Kasumi-1 (cell line): Measurements from ENCODE around the gene CRADD.
"Not testable (repeated sequence)": the region's sequence is repeated elsewhere in the genome, so short reads cannot be mapped to it uniquely, and the experiment has no call there.

Experiments
- DNase-seq, 2 experiments: peaks; one replicate each; lab custom pipeline; 2025; lab: John Stamatoyannopoulos, UW

Gene CRADD

DNA sequence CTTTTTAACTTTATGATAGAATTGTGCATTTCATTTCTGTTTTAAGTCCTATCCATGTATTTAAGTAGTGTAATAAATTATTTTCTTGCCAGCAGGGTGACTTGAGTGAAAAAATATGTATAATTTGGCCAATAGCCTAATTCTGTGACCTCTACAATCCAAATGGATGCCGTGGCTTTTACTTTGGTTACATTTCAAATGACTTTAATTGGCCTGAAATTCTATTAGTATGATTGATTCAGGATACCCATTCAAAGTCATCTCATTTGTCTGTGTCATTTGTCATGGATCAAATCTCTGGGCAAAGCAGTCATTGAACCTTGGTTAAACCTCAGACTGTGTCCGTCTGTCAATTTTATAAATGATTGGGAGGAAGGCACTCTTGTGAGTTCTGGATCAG is 29.6 kb downstream of the CRADD start:
- DNase-seq, result no peak

DNA sequence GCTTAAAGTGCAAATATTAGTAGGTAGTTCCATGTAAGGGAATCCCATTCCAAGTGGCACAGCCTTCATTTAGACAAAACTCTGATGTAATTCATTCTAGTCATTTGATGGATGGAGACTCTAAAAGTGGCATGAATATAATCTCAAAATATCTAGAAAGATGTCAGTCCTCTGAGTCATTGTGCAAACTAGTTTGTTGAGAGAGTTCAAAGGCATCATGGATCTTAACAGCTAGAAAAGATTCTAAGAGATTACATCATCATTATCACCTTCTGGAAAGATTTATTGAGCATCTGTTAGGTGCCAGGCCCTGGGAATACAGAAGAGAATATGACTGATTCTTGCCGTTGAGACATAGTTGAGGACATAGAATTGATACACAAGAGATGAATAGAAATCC is 30.7 kb downstream of the CRADD start:
- DNase-seq, result no peak

DNA sequence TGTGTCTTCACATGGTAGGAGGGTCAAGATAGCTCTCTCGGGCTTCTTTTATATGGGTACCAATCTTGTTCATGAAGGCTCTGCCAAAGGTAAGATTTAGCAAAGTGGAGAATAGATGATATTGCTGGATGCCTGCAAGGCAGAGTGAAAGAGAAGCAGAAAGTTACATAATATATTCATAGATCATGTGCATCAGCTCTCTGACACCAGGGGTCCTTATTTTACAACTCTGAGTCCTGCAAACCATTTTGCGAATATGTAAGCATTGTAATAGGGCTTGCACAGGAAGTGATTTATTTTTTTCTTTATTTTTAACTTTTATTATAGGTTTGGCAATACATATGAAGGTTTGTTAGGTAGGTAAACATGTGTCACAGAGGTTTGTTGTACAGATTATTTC is 31.8 kb downstream of the CRADD start:
- no peak for DNase-seq

- no peak for DNase-seq
Measured at GRCh38 chr12:93709386-93709785, 32.2 kb downstream of the CRADD start.

GRCh38 chr12:93710574-93710926 is 33.4 kb downstream of the CRADD start:
- DNase-seq, result no peak

DNA sequence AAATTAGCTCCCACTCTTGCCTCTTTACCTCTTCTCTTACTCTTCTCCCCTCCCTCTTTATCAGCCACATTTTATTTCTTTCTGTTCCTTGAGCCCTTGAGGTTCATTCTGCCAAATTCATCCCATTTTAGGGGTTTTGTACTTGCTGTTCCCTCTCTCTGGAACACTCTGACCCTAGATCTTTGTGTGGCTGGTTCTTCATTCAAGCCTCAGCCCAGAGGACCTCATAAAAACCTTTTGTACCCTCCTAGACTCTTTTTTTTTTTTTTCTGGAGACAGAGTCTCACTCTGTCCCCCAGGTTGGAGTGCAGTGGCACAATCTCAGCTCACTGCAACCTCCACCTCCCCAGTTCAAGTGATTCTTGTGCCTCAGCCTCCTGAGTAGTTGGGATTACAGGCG is 34.3 kb downstream of the CRADD start:
- DNase-seq, result not testable (repeated sequence)

- DNase-seq, result no peak
Measured at GRCh38 chr12:93712200-93712599, 35.0 kb downstream of the CRADD start.

DNA sequence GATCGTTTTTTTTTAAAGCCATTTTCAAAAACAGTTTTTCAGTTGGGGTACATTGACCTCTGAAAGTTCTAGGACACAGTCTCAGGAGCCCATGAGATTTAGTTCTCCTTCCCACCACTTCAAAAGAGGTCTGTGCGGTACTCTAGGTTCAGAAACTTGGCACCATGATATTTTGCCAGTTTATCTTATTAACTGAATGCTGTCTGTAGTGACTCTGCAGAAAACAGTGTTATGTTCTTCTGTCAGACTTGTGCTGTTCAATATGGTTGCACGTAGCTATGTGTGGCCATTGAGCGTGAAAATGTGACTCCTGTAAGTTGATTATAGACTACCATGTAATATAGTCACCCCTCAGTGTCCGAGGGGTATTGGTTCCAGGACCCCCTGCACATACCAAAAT is 35.9 kb downstream of the CRADD start:
- DNase-seq, result no peak

DNA sequence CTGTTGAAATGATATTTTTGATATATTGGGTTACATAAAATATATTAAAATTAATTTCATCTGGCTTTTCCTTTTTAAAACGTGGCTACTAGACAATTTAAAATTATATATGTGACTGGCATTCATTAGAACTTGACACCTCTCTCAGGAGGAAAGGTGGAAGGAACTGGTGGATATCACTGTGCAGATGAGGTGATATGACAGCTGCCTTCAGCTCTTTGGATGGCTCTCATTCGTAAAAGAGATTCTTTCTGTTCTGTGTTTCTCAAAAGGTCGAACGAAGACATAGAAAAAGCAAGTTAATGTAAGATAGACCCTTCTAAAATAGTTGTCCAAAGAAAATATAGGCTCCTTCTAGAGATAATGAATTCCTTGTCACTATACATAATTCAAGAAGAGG is 36.6 kb downstream of the CRADD start:
- DNase-seq, result no peak

DNA sequence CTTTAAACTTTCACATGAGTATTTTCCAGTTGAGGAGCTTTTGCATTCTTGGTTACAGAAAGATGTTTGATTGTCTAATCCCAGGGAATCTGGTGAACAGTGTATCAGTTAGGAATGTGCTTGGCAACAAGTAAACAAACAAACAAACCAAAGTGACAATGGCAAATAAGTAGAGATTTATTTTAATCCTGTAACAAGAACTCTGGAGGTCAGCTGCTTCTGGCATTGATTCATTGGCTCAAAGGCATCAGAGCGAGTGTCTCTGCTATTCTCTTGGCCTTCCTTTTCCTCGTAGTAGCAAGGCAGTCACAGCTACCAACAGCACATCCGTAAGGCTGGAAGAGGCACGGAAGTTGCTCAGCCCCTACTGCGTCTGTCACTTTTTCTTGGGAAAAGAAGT is 37.2 kb downstream of the CRADD start:
- no peak for DNase-seq

GRCh38 chr12:93719710-93720109 is 42.5 kb downstream of the CRADD start:
- DNase-seq, result no peak

GRCh38 chr12:93720559-93720958 is 43.4 kb downstream of the CRADD start:
- DNase-seq, result no peak

DNA sequence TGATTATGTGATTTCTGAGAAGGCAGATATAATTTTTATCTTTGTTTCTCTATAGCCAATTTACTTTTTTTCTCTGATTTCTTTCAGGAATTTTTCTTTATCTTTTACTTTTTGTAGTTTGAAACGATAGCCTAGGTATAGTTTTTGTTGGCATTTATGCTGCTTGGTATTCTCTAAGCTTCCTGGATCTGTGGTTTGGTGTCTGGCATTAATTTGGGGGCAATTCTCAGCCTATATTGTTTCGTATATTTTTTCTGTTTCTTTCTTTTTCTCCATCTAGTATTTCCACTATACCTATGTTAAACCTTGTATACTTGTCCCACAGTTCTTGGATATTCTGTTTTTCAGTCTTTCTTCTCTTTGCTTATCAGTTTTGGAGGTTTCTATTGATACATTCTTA is 45.0 kb downstream of the CRADD start:
- DNase-seq, result no peak

DNA sequence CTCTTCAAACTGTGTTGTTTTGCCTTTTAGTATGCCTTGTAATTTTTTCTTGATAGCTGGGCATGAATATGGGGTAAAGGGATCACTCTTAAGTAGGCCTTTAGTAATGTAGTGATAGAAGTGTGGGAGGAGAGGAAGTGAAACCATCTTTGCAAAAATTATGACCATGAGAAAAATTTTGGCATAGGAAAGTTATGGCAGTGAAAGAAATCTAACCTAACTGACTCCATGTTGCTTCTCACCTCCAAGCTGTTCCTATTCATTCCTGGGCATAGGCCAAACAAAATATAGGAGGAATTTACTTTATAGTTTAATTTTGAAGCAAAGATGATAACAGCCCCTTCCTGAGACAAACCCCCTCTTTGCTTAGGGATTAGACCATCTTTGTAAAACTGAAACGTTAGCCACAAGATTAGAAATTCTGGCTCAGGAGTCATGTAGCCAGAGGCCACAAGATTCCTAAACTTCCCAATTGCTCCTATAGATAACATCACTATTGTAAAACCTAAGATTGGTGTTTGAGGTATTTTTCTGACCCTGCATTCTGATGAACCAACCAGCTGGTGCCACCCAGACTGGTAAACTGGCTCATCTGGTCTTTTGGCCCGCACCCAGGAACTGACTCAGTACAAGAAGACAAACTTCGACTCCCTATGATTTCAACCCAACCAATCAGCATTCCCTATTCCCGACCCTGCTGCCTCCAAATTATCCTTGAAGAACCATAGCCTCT is 45.8 kb downstream of the CRADD start:
- DNase-seq, result no peak

DNA sequence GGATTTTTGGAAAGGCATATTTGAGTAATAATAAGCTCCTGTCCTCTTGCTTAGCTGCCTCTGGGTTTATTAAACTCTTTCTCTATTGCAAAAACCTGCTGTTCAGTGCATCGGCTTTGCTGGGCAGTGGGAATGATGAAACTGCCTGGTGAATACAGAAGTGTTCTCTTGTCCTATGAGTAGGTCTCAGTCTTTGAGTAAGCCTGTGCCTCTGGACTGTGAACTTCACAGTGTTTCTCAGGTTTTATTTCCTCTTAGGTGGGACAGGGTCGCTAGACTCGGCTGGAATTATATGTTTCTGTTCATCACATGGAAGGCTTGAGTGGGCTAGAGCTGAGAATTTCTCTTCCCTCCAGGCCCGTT is 46.4 kb downstream of the CRADD start:
- DNase-seq, result no peak

GRCh38 chr12:93725531-93725930 is 48.4 kb downstream of the CRADD start:
- DNase-seq, result no peak

DNA sequence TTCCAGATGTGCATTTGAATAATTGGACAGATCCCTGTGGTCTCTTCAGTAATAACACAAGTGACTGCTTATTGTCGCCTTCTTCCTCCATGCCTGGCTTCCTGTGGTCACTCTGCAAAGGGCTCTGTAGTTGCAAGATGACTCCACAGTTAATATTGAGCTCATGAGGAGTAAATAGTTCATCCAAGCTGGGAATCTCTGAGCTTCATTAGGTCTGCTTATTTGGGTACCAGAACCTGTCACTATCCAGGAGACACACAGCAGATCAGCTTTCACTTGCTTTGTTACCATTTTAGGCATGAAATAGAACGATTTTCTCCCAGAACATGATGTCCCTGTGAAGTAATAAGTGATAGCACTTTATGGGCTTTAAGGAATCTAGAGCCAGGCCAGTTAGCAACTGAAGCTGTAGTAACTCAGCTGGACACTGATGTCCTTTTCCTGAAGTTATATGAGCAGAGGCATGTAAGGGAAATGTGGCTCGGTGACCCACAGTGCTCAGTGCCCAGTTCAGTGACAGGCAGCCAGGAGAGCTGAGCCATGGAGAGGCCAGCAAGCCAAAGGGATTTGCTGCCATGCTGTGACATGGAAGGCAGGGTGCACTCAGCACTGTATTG is 50.1 kb downstream of the CRADD start:
- DNase-seq, result no peak

DNA sequence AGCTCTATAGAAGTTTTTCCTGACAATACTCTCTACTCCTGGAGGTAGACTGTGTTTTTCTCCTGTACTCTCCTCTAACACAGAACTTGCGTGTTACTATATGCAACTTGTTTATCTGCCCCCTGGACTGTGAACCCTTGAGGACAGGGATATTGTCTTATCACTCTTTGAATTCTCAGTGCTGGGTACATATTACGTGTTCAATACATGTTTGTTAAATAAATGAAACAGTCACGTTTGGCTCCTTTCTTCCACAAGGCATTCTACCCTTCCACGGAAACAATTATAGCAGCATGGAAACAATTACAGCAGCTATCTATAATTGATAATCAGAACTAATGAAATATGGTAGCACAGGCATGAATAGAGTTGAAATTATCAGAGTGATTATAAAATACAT is 50.7 kb downstream of the CRADD start:
- DNase-seq, result no peak

GRCh38 chr12:93729934-93730333 is 52.8 kb downstream of the CRADD start:
- DNase-seq, result no peak

DNA sequence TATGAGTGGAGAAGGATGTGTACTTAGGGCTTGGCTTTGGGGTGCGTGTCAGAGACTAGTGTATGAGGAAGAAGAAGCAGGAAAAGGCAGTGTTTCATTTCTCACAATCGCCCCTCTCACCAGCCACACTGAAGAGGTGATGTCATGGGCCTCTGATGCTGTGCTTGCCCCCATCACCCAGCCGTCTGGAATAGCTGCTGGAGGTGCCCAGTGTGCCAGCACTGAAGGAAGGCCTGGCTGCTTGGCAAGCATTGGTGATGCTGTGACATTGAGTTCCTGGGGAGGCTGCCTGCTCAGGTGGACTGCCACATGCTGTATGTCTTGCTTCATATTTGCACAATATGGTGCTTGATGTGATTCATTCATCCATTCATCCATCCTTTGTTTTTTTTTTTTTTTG is 56.2 kb downstream of the CRADD start:
- no peak for DNase-seq

- no peak for DNase-seq
Measured at GRCh38 chr12:93733928-93734327, 56.8 kb downstream of the CRADD start.

DNA sequence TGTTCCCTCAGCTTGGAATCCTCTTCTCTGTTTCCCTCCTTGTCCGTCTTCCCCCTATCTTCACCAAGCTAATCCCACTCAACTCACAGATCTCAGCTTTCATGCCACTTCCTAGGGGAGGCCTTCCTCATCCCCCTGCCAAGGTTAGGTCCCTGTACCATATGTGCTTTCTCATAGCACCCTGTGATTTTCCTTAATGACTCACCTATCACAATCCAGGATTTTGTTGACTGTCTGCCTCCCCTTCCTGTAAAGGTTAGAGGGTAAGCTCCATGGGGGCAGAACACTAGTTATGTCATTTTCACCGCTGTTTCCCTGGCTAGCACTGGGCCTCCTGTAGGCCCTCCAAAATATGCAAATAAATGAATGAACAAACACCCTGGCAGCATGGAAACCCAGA is 57.6 kb downstream of the CRADD start:
- DNase-seq, result no peak

DNA sequence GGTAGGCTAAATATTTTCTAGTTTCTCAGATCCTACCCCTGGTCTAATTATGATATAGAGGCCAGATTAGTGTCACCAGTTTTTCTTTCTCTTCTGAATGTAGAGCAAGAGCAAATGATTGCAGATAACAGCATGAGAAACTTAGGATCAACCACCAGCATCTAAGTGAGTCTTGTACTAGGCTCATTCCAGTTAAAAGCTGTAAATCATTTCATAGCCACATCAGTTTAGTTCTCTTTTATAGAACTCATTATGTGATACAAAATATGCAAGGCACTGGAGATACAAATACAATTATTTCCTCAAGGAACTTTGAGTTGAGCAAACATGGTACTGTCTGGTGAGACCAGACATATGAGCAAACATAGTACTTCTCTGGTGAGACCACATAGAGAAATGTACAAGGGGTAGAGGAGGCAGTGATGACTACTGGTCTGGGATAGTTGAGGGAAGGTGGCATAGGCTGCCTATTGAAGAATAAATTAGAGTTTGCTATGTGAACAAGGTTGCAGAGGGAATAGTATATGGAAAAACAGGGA is 59.5 kb downstream of the CRADD start:
- DNase-seq, result no peak
